Measurements from ENCODE around the gene DZIP1. TPM values are rescaled to one million over a fixed set of nuclear protein-coding genes. Genes with fewer than 3 reads are reported as not detected.
A peak's percentile ranks its signal among the peaks of the same experiment; 100 is the strongest.

Gene DZIP1
- total RNA-seq, 1 donor from 2014 or later: 18.3 TPM

GRCh38 chr13:95564733-95565291 is 79.7 kb downstream of the DZIP1 start:
- H3K4me3 ChIP-seq (ENCODE audit: low read depth, low read length): no peak overlapping the region
- no peak for TF ChIP-seq CTCF (conservative IDR thresholded peaks at IDR 0.05; ENCODE audit: low read depth, low read length)
- peak; percentile 79 for DNase-seq (ENCODE audit: low read depth)

- peak; percentile 51 for TF ChIP-seq CTCF (conservative IDR thresholded peaks at IDR 0.05; ENCODE audit: low read depth, low read length)
- H3K4me3 ChIP-seq (ENCODE audit: low read depth, low read length): no peak overlapping the region
- no peak for DNase-seq (ENCODE audit: low read depth)
Observed at GRCh38 chr13:95564091-95564490, 80.4 kb downstream of the DZIP1 start.

GRCh38 chr13:95560387-95560786 is 84.1 kb downstream of the DZIP1 start:
- DNase-seq (ENCODE audit: low read depth): no peak
- TF ChIP-seq CTCF (conservative IDR thresholded peaks at IDR 0.05; ENCODE audit: low read depth, low read length): no peak
- H3K4me3 ChIP-seq (ENCODE audit: low read depth, low read length): no peak overlapping the region

- DNase-seq (ENCODE audit: low read depth): no peak
- no peak overlapping the region for H3K4me3 ChIP-seq (ENCODE audit: low read depth, low read length)
- no peak for TF ChIP-seq CTCF (conservative IDR thresholded peaks at IDR 0.05; ENCODE audit: low read depth, low read length)
Observed at GRCh38 chr13:95559100-95559499, 85.4 kb downstream of the DZIP1 start.

- DNase-seq (ENCODE audit: low read depth): no peak
- no peak overlapping the region for H3K4me3 ChIP-seq (ENCODE audit: low read depth, low read length)
- no peak for TF ChIP-seq CTCF (conservative IDR thresholded peaks at IDR 0.05; ENCODE audit: low read depth, low read length)
Observed at GRCh38 chr13:95557013-95557412, 87.5 kb downstream of the DZIP1 start.

- TF ChIP-seq CTCF (conservative IDR thresholded peaks at IDR 0.05; ENCODE audit: low read depth, low read length): no peak
- no peak for DNase-seq (ENCODE audit: low read depth)
- H3K4me3 ChIP-seq (ENCODE audit: low read depth, low read length): peak overlapping the region; percentile 52
Observed at GRCh38 chr13:95553581-95554385, 90.7 kb downstream of the DZIP1 start.

All from epithelial cell of proximal tubule (primary cell).